ENCODE data around the gene DCAF5.

DNA sequence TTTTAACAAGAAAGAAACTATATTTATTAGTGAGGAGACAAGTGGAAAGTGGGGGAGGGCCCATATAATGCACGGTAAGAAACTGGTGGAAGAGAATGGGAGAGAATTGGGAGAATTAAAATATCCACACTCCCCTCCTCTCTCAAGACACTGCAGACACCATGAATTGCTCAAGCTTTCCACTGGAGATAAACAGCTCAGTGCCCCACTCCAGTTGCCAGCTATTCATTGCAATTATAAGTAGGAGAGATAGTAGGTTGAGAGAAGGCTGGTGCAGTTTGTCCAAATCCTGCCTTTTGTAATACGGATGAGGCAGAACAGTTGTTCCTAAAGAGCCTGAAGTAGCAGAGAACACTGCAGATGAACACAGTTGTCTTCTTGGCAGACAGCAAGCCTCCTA, 38.2 kb downstream of the DCAF5 start:
- TF ChIP-seq, protein P1, sequence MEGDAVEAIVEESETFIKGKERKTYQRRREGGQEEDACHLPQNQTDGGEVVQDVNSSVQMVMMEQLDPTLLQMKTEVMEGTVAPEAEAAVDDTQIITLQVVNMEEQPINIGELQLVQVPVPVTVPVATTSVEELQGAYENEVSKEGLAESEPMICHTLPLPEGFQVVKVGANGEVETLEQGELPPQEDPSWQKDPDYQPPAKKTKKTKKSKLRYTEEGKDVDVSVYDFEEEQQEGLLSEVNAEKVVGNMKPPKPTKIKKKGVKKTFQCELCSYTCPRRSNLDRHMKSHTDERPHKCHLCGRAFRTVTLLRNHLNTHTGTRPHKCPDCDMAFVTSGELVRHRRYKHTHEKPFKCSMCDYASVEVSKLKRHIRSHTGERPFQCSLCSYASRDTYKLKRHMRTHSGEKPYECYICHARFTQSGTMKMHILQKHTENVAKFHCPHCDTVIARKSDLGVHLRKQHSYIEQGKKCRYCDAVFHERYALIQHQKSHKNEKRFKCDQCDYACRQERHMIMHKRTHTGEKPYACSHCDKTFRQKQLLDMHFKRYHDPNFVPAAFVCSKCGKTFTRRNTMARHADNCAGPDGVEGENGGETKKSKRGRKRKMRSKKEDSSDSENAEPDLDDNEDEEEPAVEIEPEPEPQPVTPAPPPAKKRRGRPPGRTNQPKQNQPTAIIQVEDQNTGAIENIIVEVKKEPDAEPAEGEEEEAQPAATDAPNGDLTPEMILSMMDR (IDR thresholded peaks at IDR 0.05) = no peak
- TF ChIP-seq EZH2 (IDR thresholded peaks at IDR 0.05; ENCODE audit: borderline replicate concordance, insufficient read depth, low read depth, low read length, poor library complexity, severe bottlenecking) = no peak

Data from B cell (primary cell).